HepG2 (cell line): ENCODE results near the gene MARK2. TPM values are rescaled to one million over a fixed set of nuclear protein-coding genes. Genes with fewer than 3 reads are reported as not detected.

Source experiments
- ATAC-seq: fragments of 200-7000 bp; cut with Tn5 transposase; 3 replicates; pipeline ENCODE4 v1.9.1; 2020; ENCODE audit warnings: mild to moderate bottlenecking, moderate library complexity
- BruUV-seq: library from RNA; stranded (reverse); fragments of 400-500 nt; replicated peaks from 2 replicates; lab custom pipeline; 2021; lab: Mats Ljungman, UMichigan
- CTCF ChIA-PET: fragments of 300-600 bp; formaldehyde crosslinking; extraction: SDS; loops from one replicate; lab custom pipeline; 2021; ENCODE audit warnings: low total read pairs, inconsistent platforms, low intra/inter-chr PET ratio; lab: Yijun Ruan, JAX
- POLR2A ChIA-PET: fragments of 350-600 bp; sonication (Branson Sonifier 250); formaldehyde crosslinking; loops from one replicate; lab custom pipeline; 2020; ENCODE audit warnings: antibody characterized with exemption, inconsistent platforms; lab: Yijun Ruan, JAX
- DNase-seq: peaks from one replicate; pipeline ENCODE4 v3.0.0-alpha.2; 2015; ENCODE audit warnings: low spot score
- FAIRE-seq: peaks from 3 replicates; lab custom pipeline; 2011; peaks lifted over from hg19 to GRCh38; lab: Jason Lieb, UNC
- H2AFZ ChIP-seq: one replicate; pipeline ENCODE4 v1.6.1; 2011; ENCODE audit warnings: low read length, inconsistent platforms
- H3K27ac ChIP-seq: fragments of 300-600 bp; 3 replicates; pipeline ENCODE4 v1.8.0; 2011; ENCODE audit warnings: mixed run types, mild to moderate bottlenecking, mixed read lengths, low read length, inconsistent platforms; ENCODE audit not compliant: insufficient read depth; ENCODE audit errors: extremely low read length
- H3K27me3 ChIP-seq, 2 experiments: fragments of 200-600 bp in 1 of 2; 2 replicates in 1 of 2; 3 replicates in 1 of 2; pipeline versions ENCODE4 v1.6.0 to v1.8.0; 2011; ENCODE audit warnings: low read length in 2 of 2, mild to moderate bottlenecking in 2 of 2, moderate library complexity in 2 of 2, inconsistent platforms in 1 of 2; ENCODE audit not compliant: insufficient read depth in 2 of 2, control insufficient read depth in 1 of 2
- H3K36me3 ChIP-seq, 2 experiments: fragments of 200-600 bp in 1 of 2; replicated peaks in 1 of 2; 2 replicates in 1 of 2; 3 replicates in 1 of 2; pipeline versions ENCODE4 v1.5.1 to v1.8.0; 2011; ENCODE audit warnings: low read length in 2 of 2, inconsistent platforms in 1 of 2; ENCODE audit not compliant: insufficient read depth in 2 of 2, control insufficient read depth in 1 of 2
- H3K4me1 ChIP-seq: 2 replicates; pipeline ENCODE4 v1.5.1; 2012; ENCODE audit warnings: low read length, inconsistent platforms; ENCODE audit not compliant: insufficient read depth
- H3K4me2 ChIP-seq: 2 replicates; pipeline ENCODE4 v1.6.0; 2011; ENCODE audit warnings: low read depth, low read length, inconsistent platforms
- H3K4me3 ChIP-seq, 3 experiments: fragments of 200-600 bp in 1 of 3; sonication (generic), shearing (Covaris generic) in 1 of 3; replicated peaks in 1 of 3; 2 replicates each; pipeline ENCODE4 v1.5.1; 2011 to 2016; ENCODE audit warnings: low read length in 3 of 3, inconsistent platforms in 2 of 3, low read depth in 2 of 3, mild to moderate bottlenecking in 2 of 3, control low read depth in 1 of 3, mixed read lengths in 1 of 3; ENCODE audit not compliant: insufficient read depth in 1 of 3
- H3K79me2 ChIP-seq: one replicate; pipeline ENCODE4 v1.6.1; 2011; ENCODE audit warnings: low read length, inconsistent platforms; ENCODE audit not compliant: insufficient read depth
- H3K9ac ChIP-seq: 2 replicates; pipeline ENCODE4 v1.6.0; 2011; ENCODE audit warnings: mild to moderate bottlenecking, low read depth, low read length, inconsistent platforms; ENCODE audit not compliant: insufficient read depth
- H3K9me3 ChIP-seq: 2 replicates; pipeline ENCODE4 v1.5.1; 2012; ENCODE audit warnings: mild to moderate bottlenecking, low read length
- H4K20me1 ChIP-seq: 2 replicates; pipeline ENCODE4 v1.6.0; 2011; ENCODE audit warnings: inconsistent platforms, mild to moderate bottlenecking, low read length, moderate library complexity; ENCODE audit not compliant: insufficient read depth
- ADNP ChIP-seq: sonication (generic); formaldehyde crosslinking; IDR thresholded peaks from 2 replicates; pipeline ENCODE4 v1.4.0; 2020; ENCODE audit warnings: missing genetic modification reagents
- ARID2 ChIP-seq: sonication (generic); formaldehyde crosslinking; IDR thresholded peaks from 2 replicates; pipeline ENCODE4 v1.8.1; 2022; ENCODE audit warnings: mild to moderate bottlenecking, missing genetic modification reagents, borderline replicate concordance
- CBX2 ChIP-seq, 2 experiments: fragments of 200-600 bp in 1 of 2; sonication (generic); formaldehyde crosslinking in 1 of 2; IDR thresholded peaks; 2 replicates each; pipeline versions ENCODE4 v1.7.0 to v1.8.1; 2018 to 2022; ENCODE audit warnings: low read depth in 2 of 2, low read length in 1 of 2, mild to moderate bottlenecking in 1 of 2, missing genetic modification reagents in 1 of 2
- FOSL1 ChIP-seq: sonication (generic); formaldehyde crosslinking; IDR thresholded peaks from 2 replicates; pipeline ENCODE4 v1.9.0; 2021; ENCODE audit warnings: missing genetic modification reagents, borderline replicate concordance
- HMG20A ChIP-seq: IDR thresholded peaks from 2 replicates; pipeline ENCODE4 v1.6.1; 2016; ENCODE audit warnings: borderline replicate concordance
- SMARCC2 ChIP-seq: fragments of 450-650 bp; IDR thresholded peaks from 2 replicates; pipeline ENCODE4 v1.6.1; 2017; ENCODE audit warnings: antibody characterized with exemption, mild to moderate bottlenecking
- SYNCRIP ChIP-seq: fragments of 200-400 bp; formaldehyde crosslinking; IDR thresholded peaks from 2 replicates; pipeline ENCODE4 v1.6.1; 2018; ENCODE audit warnings: mild to moderate bottlenecking, low read depth, low read length; ENCODE audit not compliant: insufficient read depth
- ZFY ChIP-seq: sonication (generic); formaldehyde crosslinking; IDR thresholded peaks from 2 replicates; pipeline ENCODE4 v1.4.0; 2020; ENCODE audit warnings: missing genetic modification reagents
- ZNF260 ChIP-seq: sonication (generic); formaldehyde crosslinking; IDR thresholded peaks from 2 replicates; pipeline ENCODE4 v1.4.0; 2020; ENCODE audit warnings: missing genetic modification reagents, low read depth, mild to moderate bottlenecking, borderline replicate concordance
- ZNF3 ChIP-seq: IDR thresholded peaks from 2 replicates; pipeline ENCODE4 v1.7.0; 2017; ENCODE audit warnings: inconsistent platforms
- ZNF451 ChIP-seq: sonication (generic); formaldehyde crosslinking; IDR thresholded peaks from 2 replicates; pipeline ENCODE4 v1.5.0; 2020; ENCODE audit warnings: mild to moderate bottlenecking, missing genetic modification reagents
- ZNF549 ChIP-seq: sonication (generic); formaldehyde crosslinking; IDR thresholded peaks from 2 replicates; pipeline ENCODE4 v1.5.0; 2020; ENCODE audit warnings: missing genetic modification reagents
- ZNF557 ChIP-seq: sonication (generic); formaldehyde crosslinking; IDR thresholded peaks from 2 replicates; pipeline ENCODE4 v1.4.0; 2020; ENCODE audit warnings: missing genetic modification reagents
- ZNF713 ChIP-seq: sonication (generic); formaldehyde crosslinking; IDR thresholded peaks from 2 replicates; pipeline ENCODE4 v1.4.0; 2020; ENCODE audit warnings: mild to moderate bottlenecking, missing genetic modification reagents
- WGBS: methylation state at CpG from one replicate; pipeline ENCODE4 v1.1.6; 2017; ENCODE audit warnings: low lambda C conversion rate; 5-methylcytosine and 5-hydroxymethylcytosine counted together
- in situ Hi-C: cut with HindIII; loops from 2 replicates; pipeline ENCODE4 v1.10.0; 2017; ENCODE audit warnings: low pct_unique_long_range_greater_than_20kb; ENCODE audit not compliant: extremely low pct_ligation_motif_present
- intact Hi-C: fragments of 100-400 bp; cut with micrococcal nuclease; formaldehyde crosslinking; loops from one replicate; pipeline ENCODE4 v1.10.0; 2022; ENCODE audit not compliant: unreplicated experiment
- polyA plus RNA-seq, 8 experiments: library from polyadenylated mRNA; depleted of rRNA in 3 of 8; stranded (reverse) in 7 of 8; unstranded in 1 of 8; fragments of >200 nt; fragmentation: Illumina TruSeq in 4 of 8; extraction: Trizol in 4 of 8; gene quantifications; 2 replicates each; pipeline versions ENCODE4 v1.2.1 to v1.2.3, GENCODE V29; 2011 to 2016; ENCODE audit warnings: low read depth in 4 of 8, missing spikeins in 1 of 8, mixed read lengths in 1 of 8; ENCODE audit not compliant: insufficient read depth in 1 of 8
- total RNA-seq, 5 experiments: library from RNA; depleted of rRNA; stranded (reverse); fragments of >200 nt; fragmentation: Illumina TruSeq; extraction: Trizol; gene quantifications; 2 replicates each; pipeline ENCODE4 v1.2.3, GENCODE V29; 2016; ENCODE audit warnings: low read depth in 1 of 5
- TF ChIP-seq, protein P1 (sequence below): sonication (generic); formaldehyde crosslinking; IDR thresholded peaks from 2 replicates; pipeline ENCODE4 v1.5.0; 2020; ENCODE audit warnings: mild to moderate bottlenecking, missing genetic modification reagents
- TF ChIP-seq, protein P2 (sequence below): sonication (generic); formaldehyde crosslinking; IDR thresholded peaks from 2 replicates; pipeline ENCODE4 v1.5.0; 2020; ENCODE audit warnings: missing genetic modification reagents

MARK2 gene
- total and polyA plus RNA-seq, 2 of the 13 experiments (the other 11 are each of a cell fraction or from before 2014, with no cell fraction given): 13.5 to 13.9 TPM

DNA sequence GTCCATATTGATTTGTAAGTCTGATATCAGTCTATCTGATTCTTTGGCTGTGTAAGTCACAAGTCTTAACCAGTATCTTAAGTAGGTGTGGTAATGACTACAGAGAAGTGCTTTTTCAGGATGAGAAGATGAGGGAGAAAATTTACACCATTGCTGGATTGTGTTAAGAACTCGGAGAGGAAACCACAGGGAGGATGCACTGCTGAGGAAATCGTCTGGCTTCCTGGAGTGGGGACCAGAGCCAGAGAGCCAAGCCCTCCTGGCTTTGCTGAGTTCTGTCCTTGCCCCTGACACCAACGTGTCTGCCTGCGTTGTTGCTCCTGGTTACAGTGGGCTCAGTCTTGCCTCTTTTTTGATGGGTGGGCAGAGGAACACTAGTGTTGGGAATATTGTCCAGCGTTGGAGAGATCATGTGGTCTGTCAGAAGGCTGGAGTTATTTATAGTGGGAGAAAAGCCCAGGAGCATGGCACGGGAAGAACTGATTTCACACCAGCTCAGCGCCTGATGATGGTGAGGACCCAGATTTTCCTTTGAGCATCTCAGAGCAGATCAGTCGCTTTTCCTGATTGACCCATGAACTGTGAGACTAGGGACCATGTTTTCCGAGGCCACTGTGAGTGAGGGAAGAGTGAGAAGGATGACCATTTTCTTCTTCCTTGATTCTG is 29.6 kb downstream of the MARK2 start:
- CTCF ChIA-PET: no interaction called here

More for the DNA sequence above, 29.6 kb downstream of the MARK2 start:
- peaks cover 36% of the 10 kb centered on the region for H3K4me1 ChIP-seq
- no peak overlapping the region for H3K4me3 ChIP-seq
- no peak for DNase-seq
- in situ Hi-C loops: no loop called here
- H4K20me1 ChIP-seq: no peaks in the 10 kb centered on the region
- H2AFZ ChIP-seq: no peak overlapping the region
- no peak overlapping the region for H3K9ac ChIP-seq
- no peak for ATAC-seq
- no TSS peak for BruUV-seq
- H3K36me3 ChIP-seq: peaks cover 1 to 13% of the 10 kb centered on the region in 2 experiments; a peak in 3 of 5 replicates
- H3K9me3 ChIP-seq: no peaks in the 10 kb centered on the region
- H3K27ac ChIP-seq: no peak overlapping the region
- no peak for FAIRE-seq
- TF ChIP-seq FOSL1 (CRISPR knock-in tag) (no peak), ZNF713 (CRISPR knock-in tag) (no peak), ZNF260 (CRISPR knock-in tag) (no peak), CBX2 (IDR thresholded peaks at IDR 0.05; ENCODE audit: low read depth, low read length) (no peak), CBX2 (CRISPR knock-in tag; IDR thresholded peaks at IDR 0.05; ENCODE audit: low read depth) (no peak), ZFY (CRISPR knock-in tag) (no peak), HMG20A (CRISPR knock-in tag) (no peak), ARID2 (no peak), SYNCRIP (no peak), ZNF3 (CRISPR knock-in tag) (no peak), SMARCC2 (no peak), ZNF451 (CRISPR knock-in tag) (no peak), ADNP (CRISPR knock-in tag) (no peak), ZNF557 (CRISPR knock-in tag) (no peak), ZNF549 (no peak)
- TF ChIP-seq, protein P1, sequence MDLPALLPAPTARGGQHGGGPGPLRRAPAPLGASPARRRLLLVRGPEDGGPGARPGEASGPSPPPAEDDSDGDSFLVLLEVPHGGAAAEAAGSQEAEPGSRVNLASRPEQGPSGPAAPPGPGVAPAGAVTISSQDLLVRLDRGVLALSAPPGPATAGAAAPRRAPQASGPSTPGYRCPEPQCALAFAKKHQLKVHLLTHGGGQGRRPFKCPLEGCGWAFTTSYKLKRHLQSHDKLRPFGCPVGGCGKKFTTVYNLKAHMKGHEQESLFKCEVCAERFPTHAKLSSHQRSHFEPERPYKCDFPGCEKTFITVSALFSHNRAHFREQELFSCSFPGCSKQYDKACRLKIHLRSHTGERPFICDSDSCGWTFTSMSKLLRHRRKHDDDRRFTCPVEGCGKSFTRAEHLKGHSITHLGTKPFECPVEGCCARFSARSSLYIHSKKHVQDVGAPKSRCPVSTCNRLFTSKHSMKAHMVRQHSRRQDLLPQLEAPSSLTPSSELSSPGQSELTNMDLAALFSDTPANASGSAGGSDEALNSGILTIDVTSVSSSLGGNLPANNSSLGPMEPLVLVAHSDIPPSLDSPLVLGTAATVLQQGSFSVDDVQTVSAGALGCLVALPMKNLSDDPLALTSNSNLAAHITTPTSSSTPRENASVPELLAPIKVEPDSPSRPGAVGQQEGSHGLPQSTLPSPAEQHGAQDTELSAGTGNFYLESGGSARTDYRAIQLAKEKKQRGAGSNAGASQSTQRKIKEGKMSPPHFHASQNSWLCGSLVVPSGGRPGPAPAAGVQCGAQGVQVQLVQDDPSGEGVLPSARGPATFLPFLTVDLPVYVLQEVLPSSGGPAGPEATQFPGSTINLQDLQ: no peak
- TF ChIP-seq, protein P2, sequence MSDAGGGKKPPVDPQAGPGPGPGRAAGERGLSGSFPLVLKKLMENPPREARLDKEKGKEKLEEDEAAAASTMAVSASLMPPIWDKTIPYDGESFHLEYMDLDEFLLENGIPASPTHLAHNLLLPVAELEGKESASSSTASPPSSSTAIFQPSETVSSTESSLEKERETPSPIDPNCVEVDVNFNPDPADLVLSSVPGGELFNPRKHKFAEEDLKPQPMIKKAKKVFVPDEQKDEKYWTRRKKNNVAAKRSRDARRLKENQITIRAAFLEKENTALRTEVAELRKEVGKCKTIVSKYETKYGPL: no peak
- POLR2A ChIA-PET: no interaction called here
- no peaks in the 10 kb centered on the region for H3K27me3 ChIP-seq
- peaks cover 42% of the 10 kb centered on the region for H3K79me2 ChIP-seq
- intact Hi-C loops: no loop called here
- H3K4me2 ChIP-seq: no peak overlapping the region
- WGBS: 84% methylated on average over 9 of the region's 9 CpGs
